HCT116 (cell line): ENCODE measurements around the gene TUBD1. TPM values are rescaled to one million over a fixed set of nuclear protein-coding genes. Genes with fewer than 3 reads are reported as not detected.

Experiments used
- ATAC-seq: fragments of 200-7000 bp; cut with Tn5 transposase; 2 replicates; pipeline ENCODE4 v1.9.1; 2020; ENCODE audit warnings: mild to moderate bottlenecking, moderate library complexity
- BruUV-seq: library from RNA; stranded (reverse); fragments of 400-500 nt; replicated peaks from 2 replicates; lab custom pipeline; 2021; lab: Mats Ljungman, UMichigan
- CTCF ChIA-PET: fragments of 300-600 bp; sonication (Branson Sonifier 250); formaldehyde crosslinking; loops from one replicate; lab custom pipeline; 2021; ENCODE audit warnings: antibody characterized with exemption; lab: Charles Lee
- POLR2A ChIA-PET: fragments of 300-600, 350-600 bp; sonication (Branson Sonifier 250); formaldehyde crosslinking; loops from one replicate; lab custom pipeline; 2021; ENCODE audit warnings: antibody characterized with exemption; lab: Charles Lee
- RAD21 ChIA-PET, 2 experiments: fragments of 300-600 bp; sonication (Branson Sonifier 250); formaldehyde crosslinking; loops; one replicate each; lab custom pipeline; 2023; ENCODE audit warnings: low total read pairs in 2 of 2; ENCODE audit not compliant: uncharacterized antibody in 2 of 2, unreplicated experiment in 2 of 2, low non-redundant PET in 1 of 2; lab: Charles Lee
- DNase-seq: peaks from one replicate; pipeline ENCODE4 v3.0.0-alpha.2; 2010; ENCODE audit warnings: low read depth, low spot score
- H2AFZ ChIP-seq: fragments of 200-600 bp; shearing (Covaris generic), sonication (generic); 2 replicates; pipeline ENCODE4 v1.6.1; 2017; ENCODE audit warnings: low read depth, mixed run types, mixed read lengths, antibody characterized with exemption, low read length; ENCODE audit not compliant: poor library complexity, severe bottlenecking
- H3K27ac ChIP-seq: 2 replicates; pipeline ENCODE4 v1.5.1; 2012; ENCODE audit warnings: low read depth, low read length
- H3K27me3 ChIP-seq: fragments of 200-600 bp; sonication (generic); 2 replicates; pipeline ENCODE4 v1.6.1; 2016; ENCODE audit warnings: mixed run types, low read length, mixed read lengths; ENCODE audit not compliant: insufficient read depth
- H3K36me3 ChIP-seq, 2 experiments: fragments of 200-500 bp in 1 of 2; fragments of 200-600 bp in 1 of 2; sonication (Bioruptor generic) in 1 of 2; sonication (generic) in 1 of 2; 2 replicates each; pipeline versions ENCODE4 v1.5.1 to v1.6.1; 2014 to 2016; ENCODE audit warnings: low read length in 2 of 2, inconsistent platforms in 1 of 2, mixed read lengths in 1 of 2, mixed run types in 1 of 2; ENCODE audit not compliant: insufficient read depth in 2 of 2, control insufficient read depth in 1 of 2
- H3K4me1 ChIP-seq, 2 experiments: fragments of 200-600 bp in 1 of 2; sonication (generic) in 1 of 2; 2 replicates each; pipeline versions ENCODE4 v1.5.1 to v1.6.1; 2012 to 2017; ENCODE audit warnings: low read length in 2 of 2, inconsistent platforms in 1 of 2, mild to moderate bottlenecking in 1 of 2, mixed read lengths in 1 of 2, mixed run types in 1 of 2, moderate library complexity in 1 of 2; ENCODE audit not compliant: insufficient read depth in 2 of 2, control insufficient read depth in 1 of 2
- H3K4me2 ChIP-seq: fragments of 200-600 bp; sonication (generic); 2 replicates; pipeline ENCODE4 v1.6.1; 2017; ENCODE audit warnings: mixed run types, low read length, mixed read lengths
- H3K4me3 ChIP-seq, 2 experiments: fragments of 200-600 bp in 1 of 2; sonication (generic) in 1 of 2; replicated peaks in 1 of 2; 2 replicates each; pipeline ENCODE4 v1.5.1; 2011 to 2016; ENCODE audit warnings: low read length in 2 of 2, control low read depth in 1 of 2, low read depth in 1 of 2, mild to moderate bottlenecking in 1 of 2, mixed read lengths in 1 of 2, mixed run types in 1 of 2
- H3K79me2 ChIP-seq: fragments of 200-600 bp; sonication (generic); 2 replicates; pipeline ENCODE4 v1.6.1; 2017; ENCODE audit warnings: mild to moderate bottlenecking, mixed run types, low read length, moderate library complexity, mixed read lengths; ENCODE audit not compliant: insufficient read depth
- H3K9ac ChIP-seq: fragments of 200-600 bp; sonication (generic); 2 replicates; pipeline ENCODE4 v1.6.1; 2016; ENCODE audit warnings: low read length, mixed read lengths
- H3K9me2 ChIP-seq: fragments of 200-600 bp; sonication (generic), shearing (Covaris generic); 2 replicates; pipeline ENCODE4 v1.6.1; 2017; ENCODE audit warnings: mixed run types, mild to moderate bottlenecking, moderate library complexity; ENCODE audit not compliant: insufficient read depth
- H3K9me3 ChIP-seq, 2 experiments: fragments of 200-500 bp in 1 of 2; fragments of 200-600 bp in 1 of 2; sonication (Bioruptor generic) in 1 of 2; sonication (generic) in 1 of 2; 2 replicates each; pipeline ENCODE4 v1.6.1; 2014 to 2017; ENCODE audit warnings: low read length in 2 of 2, mixed read lengths in 2 of 2, inconsistent platforms in 1 of 2, low read depth in 1 of 2, mild to moderate bottlenecking in 1 of 2, mixed run types in 1 of 2, moderate library complexity in 1 of 2; ENCODE audit not compliant: control insufficient read depth in 1 of 2, insufficient read depth in 1 of 2
- H4K20me1 ChIP-seq: fragments of 200-600 bp; sonication (generic), shearing (Covaris generic); 2 replicates; pipeline ENCODE4 v1.6.1; 2017; ENCODE audit warnings: mixed run types, mild to moderate bottlenecking, moderate library complexity; ENCODE audit not compliant: insufficient read depth
- CBX3 ChIP-seq: IDR thresholded peaks from 2 replicates; pipeline ENCODE4 v1.6.1; 2012; ENCODE audit warnings: low read depth
- POLR2AphosphoS5 ChIP-seq: IDR thresholded peaks from 2 replicates; pipeline ENCODE4 v1.6.1; 2011; ENCODE audit warnings: mild to moderate bottlenecking, low read depth, low read length, moderate library complexity
- RAD21 ChIP-seq: IDR thresholded peaks from 2 replicates; pipeline ENCODE4 v1.6.1; 2012; ENCODE audit warnings: low read depth, mild to moderate bottlenecking
- SRF ChIP-seq: IDR thresholded peaks from 2 replicates; pipeline ENCODE4 v1.6.1; 2012; ENCODE audit warnings: low read depth
- YY1 ChIP-seq: IDR thresholded peaks from 2 replicates; pipeline ENCODE4 v1.6.1; 2011; ENCODE audit warnings: low read length, low read depth, moderate library complexity, mild to moderate bottlenecking; ENCODE audit not compliant: insufficient replicate concordance; ENCODE audit errors: extremely low read depth
- intact Hi-C: fragments of 100-400 bp; cut with micrococcal nuclease; formaldehyde crosslinking; loops from 2 replicates; pipeline ENCODE4 v1.10.0; 2022
- total RNA-seq: library from RNA; stranded (reverse); gene quantifications from one replicate; pipeline ENCODE4 v1.2.1, GENCODE V29; 2021; ENCODE audit not compliant: unreplicated experiment
- TF ChIP-seq, protein P1 (sequence below): IDR thresholded peaks from 2 replicates; pipeline ENCODE4 v1.6.1; 2012
- TF ChIP-seq, protein P2 (sequence below): IDR thresholded peaks from 2 replicates; pipeline ENCODE4 v1.6.1; 2012
- TF ChIP-seq, protein P3 (sequence below): IDR thresholded peaks from 2 replicates; pipeline ENCODE4 v1.6.1; 2012; ENCODE audit warnings: low read depth

The TUBD1 gene
- total RNA-seq, 1 experiment from 2014 or later = 13.0 TPM

DNA sequence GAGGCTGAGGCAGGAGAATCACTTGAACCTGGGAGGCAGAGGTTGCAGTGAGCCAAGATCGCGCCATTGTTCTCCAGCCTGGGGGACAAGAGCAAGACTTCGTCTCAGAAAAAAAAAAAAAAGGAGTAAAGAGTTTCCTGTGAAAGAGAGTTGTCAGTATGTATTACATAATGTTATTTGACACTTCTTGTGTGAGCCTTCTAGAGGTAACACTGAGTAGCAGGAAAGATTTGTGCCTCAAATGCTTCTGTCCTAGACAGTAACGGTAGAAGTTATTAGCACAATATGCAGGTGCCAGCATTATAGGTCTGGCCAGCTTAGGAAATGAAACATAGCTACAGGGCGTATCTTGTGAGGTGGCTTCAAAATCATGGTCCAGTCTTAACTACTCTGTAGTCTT lies 6.4 kb upstream of the TUBD1 start:
- no peak overlapping the region for H3K4me2 ChIP-seq
- ChIA-PET RAD21 (no interaction called here), CTCF (interaction anchor here (1.5 kb wide), 1 partner anchor 15 kb away, joined by 4 read pairs; no protein-coding TSS in a partner anchor), POLR2A (no interaction called here)
- no peaks in the 10 kb centered on the region; a peak in 1 of 4 replicates for H3K36me3 ChIP-seq
- H3K9me3 ChIP-seq = no peaks in the 10 kb centered on the region
- no peak for TF ChIP-seq YY1
- TF ChIP-seq, protein P1, sequence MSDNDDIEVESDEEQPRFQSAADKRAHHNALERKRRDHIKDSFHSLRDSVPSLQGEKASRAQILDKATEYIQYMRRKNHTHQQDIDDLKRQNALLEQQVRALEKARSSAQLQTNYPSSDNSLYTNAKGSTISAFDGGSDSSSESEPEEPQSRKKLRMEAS = no peak
- TF ChIP-seq CBX3 = no peak
- TF ChIP-seq, protein P2, sequence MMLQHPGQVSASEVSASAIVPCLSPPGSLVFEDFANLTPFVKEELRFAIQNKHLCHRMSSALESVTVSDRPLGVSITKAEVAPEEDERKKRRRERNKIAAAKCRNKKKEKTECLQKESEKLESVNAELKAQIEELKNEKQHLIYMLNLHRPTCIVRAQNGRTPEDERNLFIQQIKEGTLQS = no peak
- no peak for TF ChIP-seq SRF
- no peak for TF ChIP-seq RAD21
- TF ChIP-seq, protein P3, sequence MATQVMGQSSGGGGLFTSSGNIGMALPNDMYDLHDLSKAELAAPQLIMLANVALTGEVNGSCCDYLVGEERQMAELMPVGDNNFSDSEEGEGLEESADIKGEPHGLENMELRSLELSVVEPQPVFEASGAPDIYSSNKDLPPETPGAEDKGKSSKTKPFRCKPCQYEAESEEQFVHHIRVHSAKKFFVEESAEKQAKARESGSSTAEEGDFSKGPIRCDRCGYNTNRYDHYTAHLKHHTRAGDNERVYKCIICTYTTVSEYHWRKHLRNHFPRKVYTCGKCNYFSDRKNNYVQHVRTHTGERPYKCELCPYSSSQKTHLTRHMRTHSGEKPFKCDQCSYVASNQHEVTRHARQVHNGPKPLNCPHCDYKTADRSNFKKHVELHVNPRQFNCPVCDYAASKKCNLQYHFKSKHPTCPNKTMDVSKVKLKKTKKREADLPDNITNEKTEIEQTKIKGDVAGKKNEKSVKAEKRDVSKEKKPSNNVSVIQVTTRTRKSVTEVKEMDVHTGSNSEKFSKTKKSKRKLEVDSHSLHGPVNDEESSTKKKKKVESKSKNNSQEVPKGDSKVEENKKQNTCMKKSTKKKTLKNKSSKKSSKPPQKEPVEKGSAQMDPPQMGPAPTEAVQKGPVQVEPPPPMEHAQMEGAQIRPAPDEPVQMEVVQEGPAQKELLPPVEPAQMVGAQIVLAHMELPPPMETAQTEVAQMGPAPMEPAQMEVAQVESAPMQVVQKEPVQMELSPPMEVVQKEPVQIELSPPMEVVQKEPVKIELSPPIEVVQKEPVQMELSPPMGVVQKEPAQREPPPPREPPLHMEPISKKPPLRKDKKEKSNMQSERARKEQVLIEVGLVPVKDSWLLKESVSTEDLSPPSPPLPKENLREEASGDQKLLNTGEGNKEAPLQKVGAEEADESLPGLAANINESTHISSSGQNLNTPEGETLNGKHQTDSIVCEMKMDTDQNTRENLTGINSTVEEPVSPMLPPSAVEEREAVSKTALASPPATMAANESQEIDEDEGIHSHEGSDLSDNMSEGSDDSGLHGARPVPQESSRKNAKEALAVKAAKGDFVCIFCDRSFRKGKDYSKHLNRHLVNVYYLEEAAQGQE = no peak
- no peak for TF ChIP-seq POLR2AphosphoS5
- peaks cover 5 to 6% of the 10 kb centered on the region in 2 experiments; a peak in 3 of 4 replicates for H3K4me1 ChIP-seq
- no TSS peak for BruUV-seq
- DNase-seq = no peak
- no peak overlapping the region for H3K27ac ChIP-seq
- no peak for ATAC-seq
- H3K9me2 ChIP-seq = no peaks in the 10 kb centered on the region
- peaks cover 97% of the 10 kb centered on the region for H3K79me2 ChIP-seq
- peaks cover 11% of the 10 kb centered on the region; the same call in 1 of the 2 replicates for H4K20me1 ChIP-seq
- H3K9ac ChIP-seq = no peak overlapping the region
- intact Hi-C loops = no loop called here
- no peaks in the 10 kb centered on the region for H3K27me3 ChIP-seq
- H3K4me3 ChIP-seq = no peak overlapping the region
- H2AFZ ChIP-seq = no peak overlapping the region
